Right lobe of liver (tissue), 6 donors: ENCODE measurements around the gene TSBP1. TPM values are rescaled to one million over a fixed set of nuclear protein-coding genes. Genes with fewer than 3 reads are reported as not detected.

ENCODE experiments used
- ATAC-seq, 4 donors: fragments of 200-7000 bp; cut with Tn5 transposase; one replicate each; pipeline ENCODE4 v1.9.1; 2020; ENCODE audit warnings: mild to moderate bottlenecking in 4 of 4, moderate library complexity in 4 of 4
- DNase-seq, 3 donors: peaks; one replicate each; pipeline ENCODE4 v3.0.0-alpha.2; 2020
- H3K27ac ChIP-seq, 3 donors: fragments of 200-600 bp; one replicate each; pipeline ENCODE4 v1.8.0; 2022
- H3K27me3 ChIP-seq, 2 donors: fragments of 200-600 bp; one replicate each; pipeline ENCODE4 v1.8.0; 2022
- H3K36me3 ChIP-seq, 4 donors: fragments of 200-600 bp; sonication (generic) in 1 of 4; one replicate each; pipeline versions ENCODE4 v1.5.1 to v1.8.0; 2017 to 2022; ENCODE audit warnings: control low read depth in 1 of 4
- H3K4me1 ChIP-seq, 4 donors: fragments of 200-600 bp; sonication (generic) in 1 of 4; one replicate each; pipeline versions ENCODE4 v1.5.1 to v1.8.0; 2017 to 2022; ENCODE audit warnings: control low read depth in 1 of 4
- H3K4me3 ChIP-seq, 3 donors: fragments of 200-600 bp; one replicate each; pipeline ENCODE4 v1.8.0; 2022
- H3K9me3 ChIP-seq, 4 donors: fragments of 200-600 bp; sonication (generic) in 1 of 4; one replicate each; pipeline versions ENCODE4 v1.5.1 to v1.8.0; 2017 to 2022; ENCODE audit warnings: control low read depth in 1 of 4
- CTCF ChIP-seq, 4 donors: fragments of 200-600 bp in 3 of 4; fragments of 450-650 bp in 1 of 4; IDR thresholded peaks; one replicate each; pipeline versions ENCODE4 v1.5.1 to v1.8.0; 2016 to 2022; ENCODE audit warnings: antibody characterized with exemption in 4 of 4, mild to moderate bottlenecking in 2 of 4
- POLR2A ChIP-seq: fragments of 450-650 bp; IDR thresholded peaks from one replicate; pipeline ENCODE4 v1.6.1; 2017; ENCODE audit warnings: antibody characterized with exemption, mild to moderate bottlenecking
- WGBS: methylation state at CpG from one replicate; pipeline ENCODE4 v1.1.6; 2018; ENCODE audit warnings: low coverage, low lambda C conversion rate; ENCODE audit not compliant: insufficient coverage; ENCODE audit errors: missing lambda C conversion rate; 5-methylcytosine and 5-hydroxymethylcytosine counted together
- intact Hi-C, 2 donors: fragments of 100-400 bp; cut with DNase I; formaldehyde crosslinking; loops; one replicate each; pipeline versions ENCODE4 v1.11.2 to v1.14.1; 2022
- total RNA-seq, 6 experiments: library from RNA; depleted of rRNA in 2 of 6; stranded (reverse); fragments of >200 nt in 2 of 6; fragmentation: NEBNext Ultra II Directional in 3 of 6; extraction: Animal tissue kit (Norgen Biotek cat#: 25700) in 3 of 6; gene quantifications; one replicate each; pipeline versions ENCODE4 v1.1.0 to v1.2.4, GENCODE V29; 2016 to 2023
- donor health status: DM: no; HTN: yes; CAD: no.
- donor health status: DM: no; HTN: no; CAD: no.
- donor health status: DM: no; HTN: no; CAD: no.
- donor health status: DM: no; HTN: yes; CAD: no.
- donor health status: DM: no; HTN: yes; CAD: no.

TSBP1 gene
- total RNA-seq, 6 experiments from 2014 or later, result not detected

GRCh38 chr6:32405656-32406055, 34.0 kb upstream of the TSBP1 start:
- ATAC-seq (no peak), DNase-seq (no peak)
- Histone ChIP-seq H3K9me3 (no peaks in the 10 kb centered on the region), H3K27ac (no peak overlapping the region), H3K4me1 (no peaks in the 10 kb centered on the region), H3K36me3 (no peaks in the 10 kb centered on the region), H3K27me3 (no peaks in the 10 kb centered on the region), H3K4me3 (no peak overlapping the region)
- intact Hi-C loops, result no loop called here
- TF ChIP-seq POLR2A (no peak), CTCF (IDR thresholded peaks at IDR 0.05) (no peak)
- WGBS, result 11% methylated on average over 1 of the region's 1 CpG

GRCh38 chr6:32402812-32403211, 31.1 kb upstream of the TSBP1 start:
- WGBS, result 44% methylated on average over 4 of the region's 8 CpGs
- H3K27ac ChIP-seq, result no peak overlapping the region
- intact Hi-C loops, result no loop called here
- DNase-seq (no peak), ATAC-seq (no peak)
- H3K36me3 ChIP-seq, result no peaks in the 10 kb centered on the region
- H3K9me3 ChIP-seq, result no peaks in the 10 kb centered on the region
- H3K27me3 ChIP-seq, result no peaks in the 10 kb centered on the region
- TF ChIP-seq POLR2A (no peak), CTCF (IDR thresholded peaks at IDR 0.05) (no peak)
- no peaks in the 10 kb centered on the region for H3K4me1 ChIP-seq
- no peak overlapping the region for H3K4me3 ChIP-seq

- no peaks in the 10 kb centered on the region for H3K4me1 ChIP-seq
- no peak for DNase-seq
Observed at GRCh38 chr6:32401284-32401963, 29.7 kb upstream of the TSBP1 start.

GRCh38 chr6:32397252-32397920, 25.7 kb upstream of the TSBP1 start:
- intact Hi-C loops, result no loop called here
- Histone ChIP-seq H3K9me3 (no peaks in the 10 kb centered on the region), H3K27ac (no peak overlapping the region), H3K27me3 (no peaks in the 10 kb centered on the region), H3K4me3 (no peak overlapping the region), H3K4me1 (no peaks in the 10 kb centered on the region), H3K36me3 (no peaks in the 10 kb centered on the region)
- DNase-seq, result no peak
- TF ChIP-seq POLR2A, result no peak
- TF ChIP-seq CTCF (IDR thresholded peaks at IDR 0.05), result no peak
- no peak for ATAC-seq
- 60% methylated on average over 7 of the region's 7 CpGs for whole genome bisulfite sequencing

More at GRCh38 chr6:32401284-32401963, 29.7 kb upstream of the TSBP1 start:
- 13% methylated on average over 3 of the region's 4 CpGs for WGBS
- Histone ChIP-seq H3K27ac (no peak overlapping the region), H3K27me3 (no peaks in the 10 kb centered on the region), H3K9me3 (no peaks in the 10 kb centered on the region), H3K4me3 (no peak overlapping the region), H3K36me3 (no peaks in the 10 kb centered on the region)
- no peak for ATAC-seq
- TF ChIP-seq CTCF (IDR thresholded peaks at IDR 0.05), result no peak
- TF ChIP-seq POLR2A, result no peak
- intact Hi-C loops, result no loop called here
